Panc1 (cell line): ENCODE data around the gene RNF20. TPM values are rescaled to one million over a fixed set of nuclear protein-coding genes. Genes with fewer than 3 reads are reported as not detected.

ENCODE experiments used
- ATAC-seq: fragments of 200-7000 bp; cut with Tn5 transposase; 2 replicates; pipeline ENCODE4 v1.9.1; 2020; ENCODE audit warnings: mild to moderate bottlenecking, moderate library complexity
- BruUV-seq: library from RNA; stranded (reverse); fragments of 400-500 nt; replicated peaks from 2 replicates; lab custom pipeline; 2021; lab: Mats Ljungman, UMichigan
- CTCF ChIA-PET: fragments of 300-600 bp; sonication (Branson Sonifier 250); formaldehyde crosslinking; loops from one replicate; lab custom pipeline; 2022; ENCODE audit warnings: antibody characterized with exemption; lab: Charles Lee
- POLR2A ChIA-PET: fragments of 300-600 bp; sonication (Branson Sonifier 250); formaldehyde crosslinking; loops from one replicate; lab custom pipeline; 2022; ENCODE audit warnings: antibody characterized with exemption; lab: Charles Lee
- DNase-seq: peaks from one replicate; pipeline ENCODE4 v3.0.0-alpha.2; 2010; ENCODE audit warnings: low read depth, low spot score
- H3K27ac ChIP-seq: 2 replicates; pipeline ENCODE4 v1.5.1; 2011; ENCODE audit warnings: mild to moderate bottlenecking, low read length, inconsistent platforms
- H3K27me3 ChIP-seq: fragments of 200-500 bp; sonication (Bioruptor generic); 2 replicates; pipeline ENCODE4 v1.6.0; 2014; ENCODE audit warnings: low read length, inconsistent platforms; ENCODE audit not compliant: control insufficient read depth, insufficient read depth
- H3K36me3 ChIP-seq: fragments of 200-500 bp; sonication (Bioruptor generic); 2 replicates; pipeline ENCODE4 v1.5.1; 2014; ENCODE audit warnings: inconsistent platforms, mild to moderate bottlenecking, low read length, moderate library complexity; ENCODE audit not compliant: control insufficient read depth, insufficient read depth
- H3K4me1 ChIP-seq: 2 replicates; pipeline ENCODE4 v1.5.1; 2011; ENCODE audit warnings: inconsistent platforms, mild to moderate bottlenecking, low read length, moderate library complexity; ENCODE audit not compliant: control insufficient read depth, insufficient read depth
- H3K4me3 ChIP-seq, 2 experiments: 2 replicates each; pipeline ENCODE4 v1.5.1; 2011 to 2012; ENCODE audit warnings: low read depth in 2 of 2, low read length in 2 of 2, mild to moderate bottlenecking in 2 of 2, inconsistent platforms in 1 of 2, moderate library complexity in 1 of 2
- H3K9me3 ChIP-seq: fragments of 200-500 bp; sonication (Bioruptor generic); 2 replicates; pipeline ENCODE4 v1.5.1; 2014; ENCODE audit warnings: low read depth, mild to moderate bottlenecking, inconsistent platforms, low read length, moderate library complexity; ENCODE audit not compliant: control insufficient read depth, insufficient read depth
- POLR2AphosphoS5 ChIP-seq: IDR thresholded peaks from 2 replicates; pipeline ENCODE4 v1.6.1; 2012; ENCODE audit warnings: mild to moderate bottlenecking, low read depth, low read length, moderate library complexity
- SIN3A ChIP-seq: IDR thresholded peaks from 2 replicates; pipeline ENCODE4 v1.6.1; 2012; ENCODE audit warnings: low read depth, mild to moderate bottlenecking, low read length, moderate library complexity, borderline replicate concordance; ENCODE audit not compliant: insufficient read depth
- TCF7L2 ChIP-seq: IDR thresholded peaks from 2 replicates; pipeline ENCODE4 v1.6.1; 2011; ENCODE audit warnings: mild to moderate bottlenecking, low read depth, low read length, inconsistent platforms
- in situ Hi-C: cut with HindIII; loops from 2 replicates; pipeline ENCODE4 v1.10.0; 2016; ENCODE audit warnings: low sequenced_read_pairs, low pct_unique_long_range_greater_than_20kb
- intact Hi-C: fragments of 100-400 bp; cut with micrococcal nuclease; formaldehyde crosslinking; loops from one replicate; pipeline ENCODE4 v1.10.0; 2022; ENCODE audit not compliant: unreplicated experiment
- total RNA-seq: library from RNA; stranded (reverse); gene quantifications from one replicate; pipeline ENCODE4 v1.2.1, GENCODE V29; 2021; ENCODE audit not compliant: unreplicated experiment
- TF ChIP-seq, protein P1 (sequence below): fragments of 450-650 bp; IDR thresholded peaks from 2 replicates; pipeline ENCODE4 v1.5.1; 2017; ENCODE audit warnings: mild to moderate bottlenecking
- TF ChIP-seq, protein P2 (sequence below), 2 experiments: IDR thresholded peaks; 2 replicates each; pipeline ENCODE4 v1.6.1; 2011 to 2012; ENCODE audit warnings: low read depth in 2 of 2, control low read depth in 1 of 2, low read length in 1 of 2, mild to moderate bottlenecking in 1 of 2, moderate library complexity in 1 of 2; ENCODE audit not compliant: insufficient read depth in 1 of 2

RNF20 gene
- total RNA-seq, 1 experiment from 2014 or later, result 37.5 TPM

GRCh38 chr9:101564252-101564651, 30.6 kb downstream of the RNF20 start:
- ChIA-PET POLR2A (no interaction called here), CTCF (no interaction called here)
- no peaks in the 10 kb centered on the region for H3K27me3 ChIP-seq
- in situ Hi-C loops (no loop called here), intact Hi-C loops (no loop called here)
- no TSS peak for BruUV-seq
- no peak for ATAC-seq
- H3K36me3 ChIP-seq, result peaks cover 15% of the 10 kb centered on the region; the same call in 1 of the 2 replicates
- H3K27ac ChIP-seq, result no peak overlapping the region
- H3K9me3 ChIP-seq, result no peaks in the 10 kb centered on the region
- no peak overlapping the region for H3K4me3 ChIP-seq
- TF ChIP-seq POLR2AphosphoS5, result no peak
- TF ChIP-seq, protein P1, sequence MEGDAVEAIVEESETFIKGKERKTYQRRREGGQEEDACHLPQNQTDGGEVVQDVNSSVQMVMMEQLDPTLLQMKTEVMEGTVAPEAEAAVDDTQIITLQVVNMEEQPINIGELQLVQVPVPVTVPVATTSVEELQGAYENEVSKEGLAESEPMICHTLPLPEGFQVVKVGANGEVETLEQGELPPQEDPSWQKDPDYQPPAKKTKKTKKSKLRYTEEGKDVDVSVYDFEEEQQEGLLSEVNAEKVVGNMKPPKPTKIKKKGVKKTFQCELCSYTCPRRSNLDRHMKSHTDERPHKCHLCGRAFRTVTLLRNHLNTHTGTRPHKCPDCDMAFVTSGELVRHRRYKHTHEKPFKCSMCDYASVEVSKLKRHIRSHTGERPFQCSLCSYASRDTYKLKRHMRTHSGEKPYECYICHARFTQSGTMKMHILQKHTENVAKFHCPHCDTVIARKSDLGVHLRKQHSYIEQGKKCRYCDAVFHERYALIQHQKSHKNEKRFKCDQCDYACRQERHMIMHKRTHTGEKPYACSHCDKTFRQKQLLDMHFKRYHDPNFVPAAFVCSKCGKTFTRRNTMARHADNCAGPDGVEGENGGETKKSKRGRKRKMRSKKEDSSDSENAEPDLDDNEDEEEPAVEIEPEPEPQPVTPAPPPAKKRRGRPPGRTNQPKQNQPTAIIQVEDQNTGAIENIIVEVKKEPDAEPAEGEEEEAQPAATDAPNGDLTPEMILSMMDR, result no peak
- no peak for TF ChIP-seq SIN3A
- no peak for TF ChIP-seq TCF7L2
- TF ChIP-seq, protein P2, sequence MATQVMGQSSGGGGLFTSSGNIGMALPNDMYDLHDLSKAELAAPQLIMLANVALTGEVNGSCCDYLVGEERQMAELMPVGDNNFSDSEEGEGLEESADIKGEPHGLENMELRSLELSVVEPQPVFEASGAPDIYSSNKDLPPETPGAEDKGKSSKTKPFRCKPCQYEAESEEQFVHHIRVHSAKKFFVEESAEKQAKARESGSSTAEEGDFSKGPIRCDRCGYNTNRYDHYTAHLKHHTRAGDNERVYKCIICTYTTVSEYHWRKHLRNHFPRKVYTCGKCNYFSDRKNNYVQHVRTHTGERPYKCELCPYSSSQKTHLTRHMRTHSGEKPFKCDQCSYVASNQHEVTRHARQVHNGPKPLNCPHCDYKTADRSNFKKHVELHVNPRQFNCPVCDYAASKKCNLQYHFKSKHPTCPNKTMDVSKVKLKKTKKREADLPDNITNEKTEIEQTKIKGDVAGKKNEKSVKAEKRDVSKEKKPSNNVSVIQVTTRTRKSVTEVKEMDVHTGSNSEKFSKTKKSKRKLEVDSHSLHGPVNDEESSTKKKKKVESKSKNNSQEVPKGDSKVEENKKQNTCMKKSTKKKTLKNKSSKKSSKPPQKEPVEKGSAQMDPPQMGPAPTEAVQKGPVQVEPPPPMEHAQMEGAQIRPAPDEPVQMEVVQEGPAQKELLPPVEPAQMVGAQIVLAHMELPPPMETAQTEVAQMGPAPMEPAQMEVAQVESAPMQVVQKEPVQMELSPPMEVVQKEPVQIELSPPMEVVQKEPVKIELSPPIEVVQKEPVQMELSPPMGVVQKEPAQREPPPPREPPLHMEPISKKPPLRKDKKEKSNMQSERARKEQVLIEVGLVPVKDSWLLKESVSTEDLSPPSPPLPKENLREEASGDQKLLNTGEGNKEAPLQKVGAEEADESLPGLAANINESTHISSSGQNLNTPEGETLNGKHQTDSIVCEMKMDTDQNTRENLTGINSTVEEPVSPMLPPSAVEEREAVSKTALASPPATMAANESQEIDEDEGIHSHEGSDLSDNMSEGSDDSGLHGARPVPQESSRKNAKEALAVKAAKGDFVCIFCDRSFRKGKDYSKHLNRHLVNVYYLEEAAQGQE (IDR thresholded peaks at IDR 0.05; ENCODE audit: insufficient read depth in 1 of 2, low read depth in 2 of 2, low read length in 1 of 2), result no peak
- no peak for DNase-seq
- H3K4me1 ChIP-seq, result no peaks in the 10 kb centered on the region

GRCh38 chr9:101566904-101567724, 33.5 kb downstream of the RNF20 start:
- Histone ChIP-seq H3K4me3 (no peak overlapping the region), H3K4me1 (no peaks in the 10 kb centered on the region), H3K27me3 (no peaks in the 10 kb centered on the region), H3K9me3 (no peaks in the 10 kb centered on the region), H3K27ac (no peak overlapping the region), H3K36me3 (peaks cover 4% of the 10 kb centered on the region; the same call in 1 of the 2 replicates)
- intact Hi-C loops (no loop called here), in situ Hi-C loops (no loop called here)
- ChIA-PET POLR2A (no interaction called here), CTCF (interaction anchor here (1.4 kb wide), 1 partner anchor 108 kb away, joined by 3 read pairs; no protein-coding TSS in a partner anchor)
- BruUV-seq, result no TSS peak
- ATAC-seq, result no peak
- TF ChIP-seq, protein P2 (IDR thresholded peaks at IDR 0.05; ENCODE audit: insufficient read depth in 1 of 2, low read depth in 2 of 2, low read length in 1 of 2), result no peak
- TF ChIP-seq TCF7L2 (no peak), SIN3A (no peak), POLR2AphosphoS5 (no peak)
- TF ChIP-seq, protein P1, result peak; percentile 58
- DNase-seq, result no peak
